HepG2 (cell line): ENCODE measurements around the gene FAM193A.
A peak's percentile ranks its signal among the peaks of the same experiment; 100 is the strongest.

Experiments used
- CTCF ChIP-seq: sonication (generic); formaldehyde crosslinking; IDR thresholded peaks from 2 replicates; pipeline ENCODE4 v1.5.0; 2020; ENCODE audit warnings: mild to moderate bottlenecking, missing genetic modification reagents, moderate library complexity
- ELF1 ChIP-seq: sonication (generic); formaldehyde crosslinking; IDR thresholded peaks from 2 replicates; pipeline ENCODE4 v1.4.0; 2020; ENCODE audit warnings: missing genetic modification reagents
- HDAC2 ChIP-seq: sonication (generic); formaldehyde crosslinking; IDR thresholded peaks from 2 replicates; pipeline ENCODE4 v1.4.0; 2020; ENCODE audit warnings: missing genetic modification reagents
- IRF2 ChIP-seq: IDR thresholded peaks from 2 replicates; pipeline ENCODE4 v1.6.1; 2018; ENCODE audit warnings: missing genetic modification reagents, missing compliant biosample characterization
- PLRG1 ChIP-seq: fragments of 450-650 bp; conservative IDR thresholded peaks from 2 replicates; pipeline ENCODE4 v1.6.1; 2016
- POLR2A ChIP-seq, 2 experiments: IDR thresholded peaks; 2 replicates each; pipeline ENCODE4 v1.6.1; 2011; ENCODE audit warnings: low read depth in 2 of 2, low read length in 2 of 2, mild to moderate bottlenecking in 1 of 2, moderate library complexity in 1 of 2; ENCODE audit not compliant: insufficient read depth in 1 of 2
- SRSF4 ChIP-seq: fragments of 200-400 bp; formaldehyde crosslinking; IDR thresholded peaks from one replicate; pipeline ENCODE4 v1.6.1; 2018; ENCODE audit warnings: mild to moderate bottlenecking, low read depth, low read length, moderate library complexity; ENCODE audit not compliant: poor library complexity, severe bottlenecking
- ZBTB43 ChIP-seq: sonication (generic); formaldehyde crosslinking; conservative IDR thresholded peaks from 2 replicates; pipeline ENCODE4 v1.4.0; 2020; ENCODE audit warnings: missing genetic modification reagents
- ZMYM2 ChIP-seq: sonication (generic); formaldehyde crosslinking; IDR thresholded peaks from 2 replicates; pipeline ENCODE4 v1.8.0; 2022; ENCODE audit warnings: mild to moderate bottlenecking, missing genetic modification reagents
- ZNF232 ChIP-seq: sonication (generic); formaldehyde crosslinking; IDR thresholded peaks from 2 replicates; pipeline ENCODE4 v1.4.0; 2020; ENCODE audit warnings: missing genetic modification reagents, borderline replicate concordance
- ZNF274 ChIP-seq: sonication (generic); formaldehyde crosslinking; IDR thresholded peaks from 2 replicates; pipeline ENCODE4 v1.5.1; 2020; ENCODE audit warnings: mild to moderate bottlenecking, missing genetic modification reagents

GRCh38 chr4:2733001-2733843 is 196.8 kb downstream of the FAM193A start:
- TF ChIP-seq HDAC2 (CRISPR knock-in tag) (0 out of 2 replicates have a peak, but pooled peaks have one; percentile 16), ZNF232 (CRISPR knock-in tag) (no peak), PLRG1 (no peak), CTCF (CRISPR knock-in tag) (no peak; the same call in 1 of the 2 replicates), ZNF274 (CRISPR knock-in tag) (no peak), ZBTB43 (CRISPR knock-in tag) (no peak), SRSF4 (no peak), POLR2A (IDR thresholded peaks at IDR 0.05; ENCODE audit: insufficient read depth in 1 of 2, low read depth in 2 of 2, low read length in 2 of 2) (peak in 1 of 2 experiments; percentile 14; a peak in 1 of 4 replicates), ZMYM2 (no peak), IRF2 (CRISPR knock-in tag) (no peak), ELF1 (no peak)
